Esophagus squamous epithelium (tissue), 5 donors: ENCODE data around the gene INSYN1. TPM values are rescaled to one million over a fixed set of nuclear protein-coding genes. Genes with fewer than 3 reads are reported as not detected.

Experiments
- DNase-seq: peaks from one replicate; lab custom pipeline; 2025; lab: John Stamatoyannopoulos, UW
- H3K27ac ChIP-seq, 4 donors: fragments of 200-600 bp; sonication (generic); one replicate each; pipeline ENCODE4 v1.5.1; 2016 to 2019; ENCODE audit warnings: mild to moderate bottlenecking in 1 of 4
- H3K27me3 ChIP-seq, 4 donors: fragments of 200-600 bp; sonication (generic); 1 replicate in 3 of 4; 2 replicates in 1 of 4; pipeline versions ENCODE4 v1.5.1 to v1.6.0; 2017 to 2021; ENCODE audit warnings: antibody characterized with exemption in 1 of 4
- H3K36me3 ChIP-seq, 3 donors: fragments of 200-600 bp; sonication (generic); one replicate each; pipeline ENCODE4 v1.5.1; 2016 to 2019
- H3K4me1 ChIP-seq, 3 donors: fragments of 200-600 bp; sonication (generic); one replicate each; pipeline ENCODE4 v1.5.1; 2017 to 2019
- H3K4me3 ChIP-seq, 4 donors: fragments of 200-600 bp; sonication (generic); 1 replicate in 3 of 4; 2 replicates in 1 of 4; pipeline ENCODE4 v1.5.1; 2016 to 2019; ENCODE audit warnings: mild to moderate bottlenecking in 2 of 4, moderate library complexity in 1 of 4
- H3K9me3 ChIP-seq, 3 donors: fragments of 200-600 bp; sonication (generic); one replicate each; pipeline ENCODE4 v1.5.1; 2016 to 2019
- POLR2A ChIP-seq, 4 donors: fragments of 450-650 bp; IDR thresholded peaks; one replicate each; pipeline ENCODE4 v1.6.1; 2017; ENCODE audit warnings: antibody characterized with exemption in 4 of 4, mild to moderate bottlenecking in 4 of 4, moderate library complexity in 3 of 4
- WGBS, 2 donors: methylation state at CpG; one replicate each; pipeline ENCODE4 v1.1.5; 2018; 5-methylcytosine and 5-hydroxymethylcytosine counted together
- intact Hi-C: fragments of 100-400 bp; cut with DNase I; formaldehyde crosslinking; loops from one replicate; pipeline ENCODE4 v1.15.0; 2022
- total RNA-seq, 4 donors: library from RNA; depleted of rRNA; stranded (reverse); fragments of >200 nt; gene quantifications; one replicate each; pipeline ENCODE4 v1.1.0, GENCODE V29; 2016
- TF ChIP-seq, protein P1 (sequence below), 6 experiments: fragments of 450-650 bp in 4 of 6; fragments of 200-600 bp in 2 of 6; sonication (generic) in 2 of 6; IDR thresholded peaks; one replicate each; pipeline ENCODE4 v1.5.1; 2016 to 2019; ENCODE audit warnings: antibody characterized with exemption in 6 of 6, mild to moderate bottlenecking in 4 of 6, moderate library complexity in 4 of 6
- donor health status: DM: yes; HTN: yes; CAD: no.

INSYN1 gene
- total RNA-seq, 4 donors from 2014 or later, result 0.38 to 20.9 (median 9.3) TPM

DNA sequence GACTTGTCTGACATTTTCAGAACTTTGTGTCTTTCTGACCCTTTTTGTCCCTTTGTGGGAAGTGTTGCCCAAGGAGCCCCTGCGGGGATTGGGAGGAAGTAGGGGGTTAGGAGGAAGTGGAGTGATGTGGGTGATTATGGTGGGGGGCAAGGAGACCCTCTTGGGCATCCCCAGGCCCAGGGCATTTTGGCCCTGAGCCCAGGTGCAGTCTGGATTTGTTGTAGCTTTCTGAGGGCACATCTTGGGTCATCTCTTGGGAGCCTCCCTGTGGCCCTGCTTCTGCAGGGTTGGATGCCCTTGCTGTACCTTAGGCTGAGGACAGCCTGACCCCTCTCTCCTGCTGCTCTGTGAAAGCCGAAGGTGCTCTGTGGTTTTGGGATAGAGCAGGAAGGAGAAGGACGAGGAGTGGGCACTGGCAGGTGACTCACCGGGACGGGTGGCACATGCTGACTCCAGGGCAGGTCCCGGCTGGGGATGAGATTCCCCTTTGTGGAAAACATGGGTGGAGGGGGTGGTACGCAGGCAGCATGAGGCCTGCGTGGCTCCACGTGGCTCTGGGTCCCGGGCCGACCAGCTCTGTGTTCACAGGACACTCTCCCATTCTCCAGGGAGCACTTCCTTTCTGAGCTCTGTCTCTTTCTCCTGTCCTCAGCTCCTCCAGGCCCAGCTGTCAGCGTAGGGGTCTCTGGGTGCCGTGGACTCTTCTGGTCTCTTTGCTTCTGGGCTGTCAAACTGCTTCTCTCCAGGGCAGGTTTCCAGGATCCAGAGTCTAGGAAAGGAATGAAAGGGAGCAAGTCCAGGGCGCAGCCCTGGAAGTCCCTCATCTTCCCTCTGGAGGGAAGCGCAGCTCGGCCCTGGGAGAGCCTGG, 57.1 kb downstream of the INSYN1 start:
- intact Hi-C loops, result loop anchor here (5.0 to 10.0 kb wide), 2 partner anchors 59 to 141 kb away; no protein-coding TSS in a partner anchor
- DNase-seq, result no peak
- Histone ChIP-seq H3K36me3 (no peaks in the 10 kb centered on the region), H3K4me3 (no peak overlapping the region), H3K27me3 (peaks cover 0 to 36% (median 0%) of the 10 kb centered on the region in 4 donors), H3K9me3 (no peaks in the 10 kb centered on the region), H3K27ac (peak overlapping the region in 3 of 4 donors; percentile 31 to 55 (median 32)), H3K4me1 (peaks cover 23 to 51% (median 45%) of the 10 kb centered on the region in 3 donors)
- 34 to 45% methylated on average over 1 to 13 of the region's 16 CpGs for WGBS, 2 donors
- TF ChIP-seq, protein P1, sequence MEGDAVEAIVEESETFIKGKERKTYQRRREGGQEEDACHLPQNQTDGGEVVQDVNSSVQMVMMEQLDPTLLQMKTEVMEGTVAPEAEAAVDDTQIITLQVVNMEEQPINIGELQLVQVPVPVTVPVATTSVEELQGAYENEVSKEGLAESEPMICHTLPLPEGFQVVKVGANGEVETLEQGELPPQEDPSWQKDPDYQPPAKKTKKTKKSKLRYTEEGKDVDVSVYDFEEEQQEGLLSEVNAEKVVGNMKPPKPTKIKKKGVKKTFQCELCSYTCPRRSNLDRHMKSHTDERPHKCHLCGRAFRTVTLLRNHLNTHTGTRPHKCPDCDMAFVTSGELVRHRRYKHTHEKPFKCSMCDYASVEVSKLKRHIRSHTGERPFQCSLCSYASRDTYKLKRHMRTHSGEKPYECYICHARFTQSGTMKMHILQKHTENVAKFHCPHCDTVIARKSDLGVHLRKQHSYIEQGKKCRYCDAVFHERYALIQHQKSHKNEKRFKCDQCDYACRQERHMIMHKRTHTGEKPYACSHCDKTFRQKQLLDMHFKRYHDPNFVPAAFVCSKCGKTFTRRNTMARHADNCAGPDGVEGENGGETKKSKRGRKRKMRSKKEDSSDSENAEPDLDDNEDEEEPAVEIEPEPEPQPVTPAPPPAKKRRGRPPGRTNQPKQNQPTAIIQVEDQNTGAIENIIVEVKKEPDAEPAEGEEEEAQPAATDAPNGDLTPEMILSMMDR (IDR thresholded peaks at IDR 0.05), result no peak
- no peak for TF ChIP-seq POLR2A (IDR thresholded peaks at IDR 0.05)

DNA sequence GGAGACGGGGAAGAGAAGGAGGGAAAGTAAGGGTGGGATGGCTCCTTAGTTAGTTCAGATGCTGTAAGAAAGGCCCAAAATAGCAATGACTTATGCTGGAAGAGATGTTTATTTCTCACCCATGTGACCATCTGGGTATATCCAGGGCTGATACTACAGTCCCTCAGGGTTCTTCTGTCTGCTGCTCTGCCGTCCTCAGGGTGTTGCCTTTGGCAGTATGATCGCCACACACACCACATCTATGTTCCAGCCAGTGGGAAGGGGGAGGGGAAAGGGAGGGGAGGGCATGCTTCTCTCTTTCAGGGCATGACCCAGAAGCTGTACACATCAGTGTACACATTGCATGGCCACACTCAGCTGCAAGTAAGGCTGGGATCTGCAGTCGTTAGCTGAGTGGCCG, 58.7 kb downstream of the INSYN1 start:
- H3K4me3 ChIP-seq, result no peak overlapping the region
- TF ChIP-seq, protein P1 (IDR thresholded peaks at IDR 0.05), result no peak
- no peak for TF ChIP-seq POLR2A (IDR thresholded peaks at IDR 0.05)
- peaks cover 0 to 39% (median 0%) of the 10 kb centered on the region in 4 donors for H3K27me3 ChIP-seq
- DNase-seq, result no peak
- peaks cover 23 to 61% (median 45%) of the 10 kb centered on the region in 3 donors for H3K4me1 ChIP-seq
- no peaks in the 10 kb centered on the region for H3K9me3 ChIP-seq
- no peak overlapping the region for H3K27ac ChIP-seq
- 53 to 65% methylated on average over 5 of the region's 5 CpGs for WGBS, 2 donors
- no peaks in the 10 kb centered on the region for H3K36me3 ChIP-seq
- intact Hi-C loops, result loop anchor here (10.0 kb wide), 1 partner anchor 140 kb away; no protein-coding TSS in a partner anchor

DNA sequence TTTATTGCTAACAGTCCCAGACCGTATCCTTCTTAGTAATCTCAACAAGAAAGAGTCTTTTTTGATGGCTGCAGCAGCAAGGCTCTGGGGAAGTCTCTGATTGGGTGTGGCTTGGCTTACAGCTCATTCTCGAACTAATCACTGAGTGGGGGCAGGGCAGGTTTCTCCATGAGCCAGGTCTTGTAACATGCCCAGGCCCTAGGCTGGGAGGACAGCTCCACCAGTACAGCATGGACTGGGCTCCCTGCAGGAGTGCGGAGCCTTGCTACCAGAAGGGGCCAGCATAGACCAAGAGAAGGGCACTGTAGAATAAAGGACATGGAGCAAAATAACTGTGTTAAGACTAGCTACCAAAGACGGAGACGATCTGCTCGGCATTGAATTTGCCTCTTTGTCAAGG, 61.8 kb downstream of the INSYN1 start:
- no peak for DNase-seq
- Histone ChIP-seq H3K27ac (peak overlapping the region in 1 of 4 donors; percentile 22), H3K9me3 (no peaks in the 10 kb centered on the region), H3K4me1 (peaks cover 26 to 75% (median 51%) of the 10 kb centered on the region in 3 donors), H3K27me3 (peaks cover 0 to 61% (median 0%) of the 10 kb centered on the region in 4 donors), H3K36me3 (no peaks in the 10 kb centered on the region), H3K4me3 (no peak overlapping the region)
- intact Hi-C loops, result loop anchor here (10.0 kb wide), 1 partner anchor 137 kb away; no protein-coding TSS in a partner anchor
- TF ChIP-seq, protein P1 (IDR thresholded peaks at IDR 0.05), result no peak
- TF ChIP-seq POLR2A (IDR thresholded peaks at IDR 0.05), result no peak
- 55 to 59% methylated on average over 6 of the region's 6 CpGs for WGBS, 2 donors

DNA sequence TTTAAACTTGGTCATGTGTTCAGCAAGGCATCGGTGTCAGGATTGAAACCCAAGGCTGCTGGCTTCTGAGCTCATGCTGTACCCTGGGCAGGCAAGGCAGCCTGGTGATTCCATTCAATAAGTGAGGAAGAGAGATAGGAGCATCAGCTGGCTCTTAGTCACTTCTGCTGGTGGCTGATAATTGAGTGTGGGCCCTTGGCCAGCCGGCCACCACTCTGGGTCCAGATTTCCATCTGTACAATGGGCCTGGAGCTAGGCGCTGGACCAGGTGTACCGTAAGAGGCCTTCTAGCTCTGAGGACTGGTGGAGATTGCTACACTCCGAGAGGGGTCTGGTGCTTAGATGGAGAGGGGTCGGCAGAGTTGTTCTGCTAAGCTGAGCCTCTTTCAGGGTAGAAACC, 64.7 kb downstream of the INSYN1 start:
- no peaks in the 10 kb centered on the region for H3K9me3 ChIP-seq
- DNase-seq, result no peak
- TF ChIP-seq POLR2A (IDR thresholded peaks at IDR 0.05), result no peak
- TF ChIP-seq, protein P1 (IDR thresholded peaks at IDR 0.05), result no peak
- no peak overlapping the region for H3K4me3 ChIP-seq
- H3K36me3 ChIP-seq, result no peaks in the 10 kb centered on the region
- intact Hi-C loops, result no loop called here
- peaks cover 46 to 81% (median 47%) of the 10 kb centered on the region in 3 donors for H3K4me1 ChIP-seq
- H3K27me3 ChIP-seq, result peaks cover 0 to 69% (median 0%) of the 10 kb centered on the region in 4 donors
- H3K27ac ChIP-seq, result peak overlapping the region in 2 of 4 donors; percentile 24 to 66
- 86 to 92% methylated on average over 4 to 5 of the region's 6 CpGs for WGBS, 2 donors

DNA sequence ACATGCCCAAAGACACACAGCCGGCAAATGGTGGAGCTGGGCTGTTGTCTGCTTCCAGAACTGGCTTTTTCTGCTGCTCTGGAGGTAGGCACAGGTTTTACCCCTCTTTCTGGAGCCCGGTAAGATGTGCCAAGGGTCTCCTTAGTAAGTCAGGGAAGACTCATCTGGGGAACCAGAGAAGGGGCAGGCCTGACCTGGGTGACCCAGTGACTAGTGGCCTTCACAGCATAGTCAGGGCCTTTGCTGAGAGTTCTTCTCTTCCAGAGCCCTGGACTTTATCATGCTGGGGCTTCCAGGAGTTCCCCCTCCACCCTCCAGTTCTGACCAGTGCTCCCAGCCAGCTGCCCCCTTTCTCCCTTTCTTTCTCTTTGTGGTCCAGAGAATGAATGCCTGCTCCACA, 65.8 kb downstream of the INSYN1 start:
- Histone ChIP-seq H3K36me3 (no peaks in the 10 kb centered on the region), H3K4me1 (peaks cover 47 to 89% (median 48%) of the 10 kb centered on the region in 3 donors), H3K9me3 (no peaks in the 10 kb centered on the region), H3K27ac (peak overlapping the region in 1 of 4 donors; percentile 50), H3K27me3 (peaks cover 0 to 75% (median 0%) of the 10 kb centered on the region in 4 donors), H3K4me3 (no peak overlapping the region)
- TF ChIP-seq, protein P1 (IDR thresholded peaks at IDR 0.05), result no peak
- no peak for TF ChIP-seq POLR2A (IDR thresholded peaks at IDR 0.05)
- WGBS, 2 donors, result 83 to 100% methylated on average over 2 of the region's 2 CpGs
- no peak for DNase-seq
- intact Hi-C loops, result no loop called here
